IMR-90 (cell line): ENCODE data around the gene TMEM269. TPM values are rescaled to one million over a fixed set of nuclear protein-coding genes. Genes with fewer than 3 reads are reported as not detected.

Source experiments
- ATAC-seq: fragments of 200-7000 bp; cut with Tn5 transposase; 2 replicates; pipeline ENCODE4 v1.9.1; 2020; ENCODE audit warnings: low read depth, mild to moderate bottlenecking, moderate library complexity
- BruUV-seq: library from RNA; stranded (reverse); fragments of 400-500 nt; replicated peaks from 2 replicates; lab custom pipeline; 2021; lab: Mats Ljungman, UMichigan
- CTCF ChIA-PET: fragments of 300-600 bp; formaldehyde crosslinking; extraction: SDS; loops from one replicate; lab custom pipeline; 2021; ENCODE audit warnings: antibody characterized with exemption; lab: Yijun Ruan, JAX
- POLR2A ChIA-PET: fragments of 300-600 bp; sonication (Branson Sonifier 250); formaldehyde crosslinking; loops from one replicate; lab custom pipeline; 2022; ENCODE audit warnings: antibody characterized with exemption; ENCODE audit not compliant: unreplicated experiment; lab: Charles Lee
- DNase-seq: peaks from one replicate; pipeline ENCODE4 v3.0.0; 2013
- H2AFZ ChIP-seq: replicated peaks from 2 replicates; pipeline ENCODE3; 2013; ENCODE audit warnings: low read length, mild to moderate bottlenecking; ENCODE audit not compliant: poor library complexity
- H2AK5ac ChIP-seq: 2 replicates; pipeline ENCODE4 v1.6.1; 2013; ENCODE audit warnings: low read depth, low read length, inconsistent platforms
- H2AK9ac ChIP-seq: replicated peaks from 2 replicates; pipeline ENCODE3; 2013; ENCODE audit warnings: mild to moderate bottlenecking, low read depth, low read length, moderate library complexity; ENCODE audit not compliant: poor library complexity
- H2BK120ac ChIP-seq: 2 replicates; pipeline ENCODE4 v1.6.1; 2013; ENCODE audit warnings: low read depth, low read length, inconsistent platforms
- H2BK15ac ChIP-seq: 3 replicates; pipeline ENCODE4 v1.6.1; 2013; ENCODE audit warnings: low read depth, low read length, inconsistent platforms
- H2BK20ac ChIP-seq: 2 replicates; pipeline ENCODE4 v1.6.1; 2013; ENCODE audit warnings: low read depth, mild to moderate bottlenecking, inconsistent platforms, low read length, moderate library complexity
- H2BK5ac ChIP-seq: 2 replicates; pipeline ENCODE4 v1.6.1; 2013; ENCODE audit warnings: mild to moderate bottlenecking, low read depth, low read length, inconsistent platforms; ENCODE audit not compliant: poor library complexity, severe bottlenecking
- H3K14ac ChIP-seq: replicated peaks from 2 replicates; pipeline ENCODE4 v1.6.1; 2013; ENCODE audit warnings: low read depth, low read length, inconsistent platforms
- H3K18ac ChIP-seq: 2 replicates; pipeline ENCODE4 v1.6.1; 2013; ENCODE audit warnings: low read depth, low read length, control low read depth
- H3K23ac ChIP-seq: 2 replicates; pipeline ENCODE4 v1.6.1; 2013; ENCODE audit warnings: low read depth, low read length, inconsistent platforms
- H3K27ac ChIP-seq: 2 replicates; pipeline ENCODE4 v1.5.1; 2013; ENCODE audit warnings: mild to moderate bottlenecking, control low read depth, low read length; ENCODE audit not compliant: insufficient read depth
- H3K27me3 ChIP-seq: 2 replicates; pipeline ENCODE4 v1.6.1; 2013; ENCODE audit warnings: low read length; ENCODE audit not compliant: control insufficient read depth, insufficient read depth
- H3K36me3 ChIP-seq: 2 replicates; pipeline ENCODE4 v1.6.1; 2013; ENCODE audit warnings: low read length, mixed read lengths; ENCODE audit not compliant: control insufficient read depth, insufficient read depth
- H3K4ac ChIP-seq: 2 replicates; pipeline ENCODE4 v1.6.1; 2013; ENCODE audit warnings: low read depth, low read length, inconsistent platforms
- H3K4me1 ChIP-seq: 2 replicates; pipeline ENCODE4 v1.6.1; 2013; ENCODE audit warnings: low read length, mixed read lengths; ENCODE audit not compliant: control insufficient read depth, insufficient read depth
- H3K4me2 ChIP-seq: 2 replicates; pipeline ENCODE4 v1.6.1; 2013; ENCODE audit warnings: low read depth, mild to moderate bottlenecking, control low read depth, low read length, moderate library complexity
- H3K4me3 ChIP-seq: 2 replicates; pipeline ENCODE4 v1.5.1; 2013; ENCODE audit warnings: low read depth, mild to moderate bottlenecking, control low read depth, low read length, moderate library complexity; ENCODE audit not compliant: insufficient read depth
- H3K56ac ChIP-seq: 2 replicates; pipeline ENCODE4 v1.6.1; 2013; ENCODE audit warnings: low read length, inconsistent platforms; ENCODE audit not compliant: insufficient read depth; ENCODE audit errors: extremely low read depth
- H3K79me1 ChIP-seq, 2 experiments: 2 replicates each; pipeline ENCODE4 v1.6.1; 2013; ENCODE audit warnings: low read length in 2 of 2, inconsistent platforms in 1 of 2, low read depth in 1 of 2
- H3K9ac ChIP-seq: 2 replicates; pipeline ENCODE4 v1.6.1; 2013; ENCODE audit warnings: low read depth, low read length, control low read depth
- H3K9me1 ChIP-seq: 2 replicates; pipeline ENCODE4 v1.6.1; 2013; ENCODE audit warnings: low read length, inconsistent platforms; ENCODE audit not compliant: insufficient read depth
- H3K9me3 ChIP-seq: 2 replicates; pipeline ENCODE4 v1.6.1; 2013; ENCODE audit warnings: low read length; ENCODE audit not compliant: control insufficient read depth, insufficient read depth
- H4K20me1 ChIP-seq: 2 replicates; pipeline ENCODE4 v1.6.1; 2013; ENCODE audit warnings: low read length, inconsistent platforms; ENCODE audit not compliant: insufficient read depth
- H4K5ac ChIP-seq: 2 replicates; pipeline ENCODE4 v1.6.1; 2013; ENCODE audit warnings: mild to moderate bottlenecking, low read depth, low read length, control low read depth
- H4K8ac ChIP-seq, 2 experiments: 2 replicates each; pipeline ENCODE4 v1.6.1; 2013; ENCODE audit warnings: low read depth in 2 of 2, low read length in 2 of 2, control low read depth in 1 of 2, inconsistent platforms in 1 of 2
- H4K91ac ChIP-seq: 2 replicates; pipeline ENCODE4 v1.6.1; 2013; ENCODE audit warnings: low read depth, low read length, inconsistent platforms; ENCODE audit not compliant: insufficient read depth
- BHLHE40 ChIP-seq: fragments of 150-350 bp; IDR thresholded peaks from 2 replicates; pipeline ENCODE4 v1.6.1; 2016; ENCODE audit warnings: mild to moderate bottlenecking, low read depth, low read length
- CEBPB ChIP-seq: IDR thresholded peaks from 2 replicates; pipeline ENCODE4 v1.6.1; 2012; ENCODE audit warnings: low read depth, low read length, improper control_type of control experiment
- CHD1 ChIP-seq: IDR thresholded peaks from 2 replicates; pipeline ENCODE4 v1.6.1; 2012; ENCODE audit warnings: low read depth, low read length, improper control_type of control experiment
- CTCF ChIP-seq: conservative IDR thresholded peaks from 2 replicates; pipeline ENCODE4 v1.5.1; 2012; ENCODE audit warnings: mild to moderate bottlenecking, low read depth, low read length, improper control_type of control experiment
- FOS ChIP-seq: fragments of 150-350 bp; IDR thresholded peaks from 2 replicates; pipeline ENCODE4 v1.6.1; 2016; ENCODE audit warnings: low read depth, low read length
- MAZ ChIP-seq: IDR thresholded peaks from 2 replicates; pipeline ENCODE4 v1.6.1; 2012; ENCODE audit warnings: low read depth, mild to moderate bottlenecking, low read length, improper control_type of control experiment, moderate library complexity, borderline replicate concordance
- NFE2L2 ChIP-seq: fragments of 150-350 bp; IDR thresholded peaks from 2 replicates; pipeline ENCODE4 v1.6.1; 2016; ENCODE audit warnings: low read depth, mild to moderate bottlenecking, low read length
- POLR2A ChIP-seq: IDR thresholded peaks from 2 replicates; pipeline ENCODE4 v1.6.1; 2012; ENCODE audit warnings: mild to moderate bottlenecking, low read depth, low read length
- RAD21 ChIP-seq: IDR thresholded peaks from 2 replicates; pipeline ENCODE4 v1.6.1; 2012; ENCODE audit warnings: low read length, improper control_type of control experiment
- RFX5 ChIP-seq: IDR thresholded peaks from 2 replicates; pipeline ENCODE4 v1.8.0; 2012; ENCODE audit warnings: low read depth, mild to moderate bottlenecking, low read length, moderate library complexity
- SMC3 ChIP-seq: fragments of 150-350 bp; IDR thresholded peaks from 2 replicates; pipeline ENCODE4 v1.6.1; 2016; ENCODE audit warnings: low read depth, mild to moderate bottlenecking, antibody characterized with exemption, low read length, moderate library complexity
- USF2 ChIP-seq: fragments of 150-350 bp; IDR thresholded peaks from 2 replicates; pipeline ENCODE4 v1.6.1; 2017; ENCODE audit warnings: mild to moderate bottlenecking, antibody characterized with exemption, low read length, low read depth
- WGBS, 2 experiments: methylation state at CpG; one replicate each; pipeline versions ENCODE4 v1.1.5 to v1.1.7; 2013; ENCODE audit warnings: missing lambda C conversion rate in 2 of 2; ENCODE audit not compliant: insufficient read length in 1 of 2; ENCODE audit errors: extremely low coverage in 2 of 2; 5-methylcytosine and 5-hydroxymethylcytosine counted together
- dilution Hi-C: fragments of 300-500 bp; cut with HindIII; formaldehyde crosslinking; loops from one replicate; pipeline ENCODE4 v1.14.3; 2018; ENCODE audit warnings: low sequenced_read_pairs; ENCODE audit not compliant: unreplicated experiment
- in situ Hi-C: fragments of 300-500 bp; cut with MboI; formaldehyde crosslinking; loops from 3 replicates; pipeline ENCODE4 v1.14.3; 2019; ENCODE audit warnings: low sequenced_read_pairs, inconsistent platforms, mixed read lengths
- intact Hi-C: fragments of 100-400 bp; cut with micrococcal nuclease; formaldehyde crosslinking; loops from 2 replicates; pipeline ENCODE4 v1.10.0; 2022
- polyA plus RNA-seq, 3 experiments: library from polyadenylated mRNA; depleted of rRNA; stranded (reverse); fragments of >200 nt; gene quantifications; 2 replicates each; pipeline ENCODE4 v1.2.3, GENCODE V29; 2012; ENCODE audit warnings: low replicate concordance in 1 of 3
- total RNA-seq: library from RNA; depleted of rRNA; stranded (reverse); fragments of >200 nt; gene quantifications from 2 replicates; pipeline ENCODE4 v1.2.3, GENCODE V29; 2012

The TMEM269 gene
- total and polyA plus RNA-seq, 2 of the 4 experiments (the other 2 are of a cell fraction): not detected

GRCh38 chr1:42838482-42839190 is 53.8 kb downstream of the TMEM269 start:
- H3K9me3 ChIP-seq: no peaks in the 10 kb centered on the region
- WGBS, 2 experiments: no CpG with 5 or more reads among the region's 7 CpGs
- H3K27me3 ChIP-seq: no peaks in the 10 kb centered on the region
- no peak overlapping the region for H3K27ac ChIP-seq
- dilution Hi-C loops (no loop called here), intact Hi-C loops (no loop called here), in situ Hi-C loops (no loop called here)
- no peak overlapping the region for H3K56ac ChIP-seq
- H4K91ac ChIP-seq: no peak overlapping the region
- no peak overlapping the region for H2AK9ac ChIP-seq
- BruUV-seq: no TSS peak
- no peaks in the 10 kb centered on the region for H4K20me1 ChIP-seq
- DNase-seq: no peak
- H3K4me3 ChIP-seq: no peak overlapping the region
- H3K9me1 ChIP-seq: peaks cover 6% of the 10 kb centered on the region; the same call in 1 of the 2 replicates
- POLR2A ChIA-PET: no interaction called here
- no peak overlapping the region for H3K18ac ChIP-seq
- no peak overlapping the region for H4K5ac ChIP-seq
- no peak overlapping the region for H3K9ac ChIP-seq
- H2AFZ ChIP-seq: no peak overlapping the region
- no peaks in the 10 kb centered on the region for H3K4me1 ChIP-seq
- H3K79me1 ChIP-seq: no peaks in the 10 kb centered on the region
- H3K14ac ChIP-seq: no peak overlapping the region
- H2BK120ac ChIP-seq: no peak overlapping the region
- H3K4me2 ChIP-seq: no peak overlapping the region
- H2BK15ac ChIP-seq: no peak overlapping the region
- H4K8ac ChIP-seq: no peak overlapping the region
- TF ChIP-seq RAD21: no peak
- TF ChIP-seq CEBPB: no peak
- no peak for TF ChIP-seq CTCF
- TF ChIP-seq USF2: no peak
- no peak for TF ChIP-seq MAZ
- no peak for TF ChIP-seq BHLHE40
- TF ChIP-seq NFE2L2: no peak
- TF ChIP-seq SMC3: no peak
- no peak for TF ChIP-seq RFX5
- TF ChIP-seq POLR2A: no peak
- no peak for TF ChIP-seq CHD1
- no peak for TF ChIP-seq FOS
- CTCF ChIA-PET: no interaction called here
- H2BK20ac ChIP-seq: no peak overlapping the region
- H3K23ac ChIP-seq: no peak overlapping the region
- ATAC-seq: no peak
- no peak overlapping the region for H2AK5ac ChIP-seq
- H2BK5ac ChIP-seq: no peak overlapping the region
- H3K36me3 ChIP-seq: peaks cover 12% of the 10 kb centered on the region
- no peak overlapping the region for H3K4ac ChIP-seq
